Endothelial cell of umbilical vein (primary cell): Measurements from ENCODE around the gene IRF2BPL. TPM values are rescaled to one million over a fixed set of nuclear protein-coding genes. Genes with fewer than 3 reads are reported as not detected.

Experiments used
- BruUV-seq: library from RNA; stranded (reverse); fragments of 400-500 nt; replicated peaks from 2 replicates; lab custom pipeline; 2021; lab: Mats Ljungman, UMichigan
- CTCF ChIA-PET: fragments of 300-600, 350-600 bp; sonication (Branson Sonifier 250); formaldehyde crosslinking; loops from one replicate; lab custom pipeline; 2021; ENCODE audit warnings: antibody characterized with exemption, inconsistent platforms; lab: Charles Lee
- POLR2A ChIA-PET: fragments of 300-600, 350-600 bp; sonication (Branson Sonifier 250); formaldehyde crosslinking; loops from one replicate; lab custom pipeline; 2021; ENCODE audit warnings: antibody characterized with exemption, inconsistent platforms; lab: Charles Lee
- DNase-seq: peaks from one replicate; pipeline ENCODE4 v3.0.0-alpha.2; 2011; ENCODE audit warnings: low read depth, low spot score
- FAIRE-seq: peaks from 2 replicates; lab custom pipeline; 2011; peaks lifted over from hg19 to GRCh38; lab: Jason Lieb, UNC
- H2AFZ ChIP-seq: 2 replicates; pipeline ENCODE4 v1.6.0; 2012; ENCODE audit warnings: low read depth, low read length, control low read depth, inconsistent platforms
- H3K27ac ChIP-seq: 2 replicates; pipeline ENCODE4 v1.5.1; 2011; ENCODE audit warnings: low read depth, mild to moderate bottlenecking, control low read depth, low read length, moderate library complexity; ENCODE audit not compliant: insufficient read depth
- H3K27me3 ChIP-seq, 2 experiments: 2 replicates each; pipeline versions ENCODE4 v1.6.0 to v1.6.1; 2011; ENCODE audit warnings: low read length in 2 of 2, mixed read lengths in 1 of 2; ENCODE audit not compliant: control insufficient read depth in 2 of 2, insufficient read depth in 2 of 2
- H3K36me3 ChIP-seq, 2 experiments: 2 replicates in 1 of 2; 3 replicates in 1 of 2; pipeline ENCODE4 v1.5.1; 2011; ENCODE audit warnings: low read length in 2 of 2, mild to moderate bottlenecking in 1 of 2, moderate library complexity in 1 of 2; ENCODE audit not compliant: control insufficient read depth in 2 of 2, insufficient read depth in 2 of 2; ENCODE audit errors: extremely low read depth in 1 of 2
- H3K4me1 ChIP-seq: 3 replicates; pipeline ENCODE4 v1.5.1; 2011; ENCODE audit warnings: mild to moderate bottlenecking, low read length; ENCODE audit not compliant: control insufficient read depth, insufficient read depth; ENCODE audit errors: extremely low read depth
- H3K4me2 ChIP-seq: 2 replicates; pipeline ENCODE4 v1.6.1; 2011; ENCODE audit warnings: low read length, control low read depth, mixed read lengths; ENCODE audit not compliant: insufficient read depth
- H3K4me3 ChIP-seq, 3 experiments: fragments of 200-600 bp in 1 of 3; sonication (generic), shearing (Covaris generic) in 1 of 3; replicated peaks in 1 of 3; 2 replicates each; pipeline ENCODE4 v1.5.1; 2011 to 2016; ENCODE audit warnings: control low read depth in 3 of 3, low read length in 3 of 3, mild to moderate bottlenecking in 2 of 3, inconsistent platforms in 1 of 3, low read depth in 1 of 3, moderate library complexity in 1 of 3; ENCODE audit not compliant: insufficient read depth in 1 of 3
- H3K79me2 ChIP-seq: 2 replicates; pipeline ENCODE4 v1.6.0; 2012; ENCODE audit warnings: low read length, inconsistent platforms; ENCODE audit not compliant: control insufficient read depth, insufficient read depth
- H3K9ac ChIP-seq: replicated peaks from 2 replicates; pipeline ENCODE3; 2011; ENCODE audit warnings: low read length, control low read depth; ENCODE audit not compliant: insufficient read depth; ENCODE audit errors: extremely low read depth
- H3K9me1 ChIP-seq: replicated peaks from 3 replicates; pipeline ENCODE4 v1.6.0; 2011; ENCODE audit warnings: mild to moderate bottlenecking, low read length; ENCODE audit not compliant: control insufficient read depth, insufficient read depth; ENCODE audit errors: extremely low read depth
- H3K9me3 ChIP-seq: replicated peaks from 2 replicates; pipeline ENCODE4 v1.5.1; 2012; ENCODE audit warnings: low read length, inconsistent platforms; ENCODE audit not compliant: control insufficient read depth, insufficient read depth
- H4K20me1 ChIP-seq: replicated peaks from 2 replicates; pipeline ENCODE3; 2011; ENCODE audit warnings: mild to moderate bottlenecking, low read length; ENCODE audit not compliant: control insufficient read depth, insufficient read depth; ENCODE audit errors: extremely low read depth
- CTCF ChIP-seq, 2 donors: IDR thresholded peaks; 1 replicate in 1 of 2; 2 replicates in 1 of 2; pipeline ENCODE4 v1.5.1; 2011; ENCODE audit warnings: low read length in 2 of 2, mild to moderate bottlenecking in 2 of 2, moderate library complexity in 2 of 2, control low read depth in 1 of 2, inconsistent platforms in 1 of 2, low read depth in 1 of 2; ENCODE audit not compliant: insufficient read depth in 1 of 2; ENCODE audit errors: extremely low read depth in 1 of 2
- EZH2 ChIP-seq: IDR thresholded peaks from 2 replicates; pipeline ENCODE4 v1.6.1; 2012; ENCODE audit warnings: borderline replicate concordance, low read depth, mild to moderate bottlenecking, moderate library complexity, low read length, inconsistent platforms; ENCODE audit not compliant: severe bottlenecking
- FOS ChIP-seq: IDR thresholded peaks from 2 replicates; pipeline ENCODE4 v1.6.1; 2011; ENCODE audit warnings: mild to moderate bottlenecking, low read length, moderate library complexity, borderline replicate concordance; ENCODE audit not compliant: insufficient read depth
- GATA2 ChIP-seq: IDR thresholded peaks from 2 replicates; pipeline ENCODE4 v1.7.0; 2011; ENCODE audit warnings: low read depth, mild to moderate bottlenecking, moderate library complexity, mixed read lengths, low read length; ENCODE audit not compliant: insufficient read length, insufficient read depth
- JUN ChIP-seq: IDR thresholded peaks from 2 replicates; pipeline ENCODE4 v1.6.1; 2011; ENCODE audit warnings: borderline replicate concordance, low read depth; ENCODE audit not compliant: insufficient read length, insufficient read depth
- MAX ChIP-seq: IDR thresholded peaks from 2 replicates; pipeline ENCODE4 v1.6.1; 2011; ENCODE audit not compliant: insufficient read depth, insufficient read length
- MYC ChIP-seq: IDR thresholded peaks from one replicate; pipeline ENCODE4 v1.6.1; 2011; ENCODE audit warnings: mild to moderate bottlenecking, low read depth, low read length
- POLR2A ChIP-seq: IDR thresholded peaks from 2 replicates; pipeline ENCODE4 v1.6.1; 2012; ENCODE audit warnings: low read depth, mild to moderate bottlenecking, control low read depth, low read length
- POLR2AphosphoS5 ChIP-seq: IDR thresholded peaks from 2 replicates; pipeline ENCODE4 v1.6.1; 2012; ENCODE audit warnings: low read depth, mild to moderate bottlenecking, control low read depth, low read length, moderate library complexity; ENCODE audit not compliant: insufficient read depth
- dilution Hi-C: fragments of 300-500 bp; cut with MboI; formaldehyde crosslinking; loops from one replicate; pipeline ENCODE4 v1.15.0; 2019; ENCODE audit warnings: low sequenced_read_pairs; ENCODE audit not compliant: extremely low pct_ligation_motif_present
- intact Hi-C: fragments of 100-400 bp; cut with micrococcal nuclease; formaldehyde crosslinking; loops from one replicate; pipeline ENCODE4 v1.10.0; 2022
- polyA plus RNA-seq, 4 experiments: library from polyadenylated mRNA; depleted of rRNA in 3 of 4; stranded (reverse) in 3 of 4; unstranded in 1 of 4; fragments of >200 nt; gene quantifications; 2 replicates each; pipeline versions ENCODE4 v1.2.1 to v1.2.3, GENCODE V29; 2011 to 2012; ENCODE audit warnings: missing spikeins in 1 of 4
- total RNA-seq: library from RNA; stranded (reverse); gene quantifications from 2 replicates; pipeline ENCODE4 v1.2.3, GENCODE V29; 2021

The IRF2BPL gene
- total and polyA plus RNA-seq, 2 donors (not counting 3 experiments of a cell fraction or from before 2014, with no cell fraction given) = 9.3 to 23.3 TPM

GRCh38 chr14:77018785-77019184, 9.7 kb downstream of the IRF2BPL start:
- H3K4me3 ChIP-seq = no peak overlapping the region
- H3K27ac ChIP-seq = no peak overlapping the region
- no TSS peak for BruUV-seq
- intact Hi-C loops (no loop called here), dilution Hi-C loops (no loop called here)
- no peaks in the 10 kb centered on the region for H3K9me3 ChIP-seq
- no peaks in the 10 kb centered on the region for H3K79me2 ChIP-seq
- H3K27me3 ChIP-seq = no peaks in the 10 kb centered on the region
- no peak overlapping the region for H2AFZ ChIP-seq
- ChIA-PET POLR2A (no interaction called here), CTCF (interaction anchor here (0.7 kb wide), 1 partner anchor 34 kb away, joined by 5 read pairs; no protein-coding TSS in a partner anchor)
- H4K20me1 ChIP-seq = no peaks in the 10 kb centered on the region
- peaks cover 12% of the 10 kb centered on the region for H3K4me1 ChIP-seq
- H3K4me2 ChIP-seq = no peak overlapping the region
- TF ChIP-seq POLR2AphosphoS5 (no peak), POLR2A (no peak), CTCF (IDR thresholded peaks at IDR 0.05; ENCODE audit: extremely low read depth in 1 of 2, insufficient read depth in 1 of 2, low read depth in 1 of 2, low read length in 2 of 2) (no peak)
- H3K9me1 ChIP-seq = no peaks in the 10 kb centered on the region
- H3K36me3 ChIP-seq = no peaks in the 10 kb centered on the region
- FAIRE-seq = no peak
- H3K9ac ChIP-seq = no peak overlapping the region
- DNase-seq = no peak

- intact Hi-C loops = no loop called here
Measured at GRCh38 chr14:77017666-77018065, 10.8 kb downstream of the IRF2BPL start.

More at GRCh38 chr14:77017666-77018065, 10.8 kb downstream of the IRF2BPL start:
- H3K9ac ChIP-seq = no peak overlapping the region
- H3K4me3 ChIP-seq = no peak overlapping the region
- POLR2A ChIA-PET = no interaction called here
- CTCF ChIA-PET = interaction anchor here (0.6 to 1.6 kb wide), 2 partner anchors 47 to 98 kb away, joined by 3 to 5 read pairs; no protein-coding TSS in a partner anchor
- H3K9me3 ChIP-seq = no peaks in the 10 kb centered on the region
- peaks cover 1% of the 10 kb centered on the region for H3K4me1 ChIP-seq
- BruUV-seq = no TSS peak
- TF ChIP-seq GATA2 (no peak), MYC (no peak), FOS (no peak), POLR2A (no peak), JUN (no peak), POLR2AphosphoS5 (no peak), EZH2 (no peak), CTCF (IDR thresholded peaks at IDR 0.05; ENCODE audit: extremely low read depth in 1 of 2, insufficient read depth in 1 of 2, low read depth in 1 of 2, low read length in 2 of 2) (no peak), MAX (no peak)
- DNase-seq (no peak), FAIRE-seq (no peak)
- H3K9me1 ChIP-seq = no peaks in the 10 kb centered on the region
- dilution Hi-C loops = no loop called here
- H2AFZ ChIP-seq = no peak overlapping the region
- H3K4me2 ChIP-seq = no peak overlapping the region
- H3K27me3 ChIP-seq = no peaks in the 10 kb centered on the region
- no peaks in the 10 kb centered on the region for H3K36me3 ChIP-seq
- no peak overlapping the region for H3K27ac ChIP-seq
- H3K79me2 ChIP-seq = no peaks in the 10 kb centered on the region
- H4K20me1 ChIP-seq = no peaks in the 10 kb centered on the region
